OCI-LY1 (cell line): Measurements from ENCODE around the gene ARL15.

Experiments used
- EZH2 ChIP-seq: fragments of 200-600 bp; sonication (generic), shearing (Covaris generic); IDR thresholded peaks from 2 replicates; pipeline ENCODE4 v1.8.0; 2017; ENCODE audit warnings: borderline replicate concordance, mixed run types, mild to moderate bottlenecking, antibody characterized with exemption, low read length, moderate library complexity, mixed read lengths
- TF ChIP-seq, protein P1 (sequence below): fragments of 200-600 bp; sonication (generic), shearing (Covaris generic); IDR thresholded peaks from 2 replicates; pipeline ENCODE4 v1.5.1; 2017; ENCODE audit warnings: mild to moderate bottlenecking, antibody characterized with exemption, low read length, moderate library complexity, mixed read lengths

DNA sequence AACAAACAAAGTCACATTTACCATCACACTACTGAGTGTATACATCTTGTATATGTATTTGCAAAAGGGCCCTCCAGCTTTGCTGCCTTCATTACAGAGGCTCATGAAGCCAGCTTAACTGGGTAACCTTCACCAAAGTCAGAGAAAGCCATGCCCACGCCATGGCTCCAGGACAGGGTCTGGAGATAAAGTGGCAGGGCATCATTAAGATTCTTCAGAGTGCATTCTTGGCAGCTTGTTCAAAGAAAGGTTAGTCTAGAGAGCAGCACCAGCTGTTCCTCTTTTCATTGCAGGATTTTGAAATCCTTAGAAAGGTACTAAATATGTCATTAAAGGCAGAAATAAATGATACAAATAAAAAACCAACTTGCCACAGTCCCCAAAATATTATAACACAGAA lies 416.7 kb downstream of the ARL15 start:
- TF ChIP-seq EZH2, result no peak
- TF ChIP-seq, protein P1, sequence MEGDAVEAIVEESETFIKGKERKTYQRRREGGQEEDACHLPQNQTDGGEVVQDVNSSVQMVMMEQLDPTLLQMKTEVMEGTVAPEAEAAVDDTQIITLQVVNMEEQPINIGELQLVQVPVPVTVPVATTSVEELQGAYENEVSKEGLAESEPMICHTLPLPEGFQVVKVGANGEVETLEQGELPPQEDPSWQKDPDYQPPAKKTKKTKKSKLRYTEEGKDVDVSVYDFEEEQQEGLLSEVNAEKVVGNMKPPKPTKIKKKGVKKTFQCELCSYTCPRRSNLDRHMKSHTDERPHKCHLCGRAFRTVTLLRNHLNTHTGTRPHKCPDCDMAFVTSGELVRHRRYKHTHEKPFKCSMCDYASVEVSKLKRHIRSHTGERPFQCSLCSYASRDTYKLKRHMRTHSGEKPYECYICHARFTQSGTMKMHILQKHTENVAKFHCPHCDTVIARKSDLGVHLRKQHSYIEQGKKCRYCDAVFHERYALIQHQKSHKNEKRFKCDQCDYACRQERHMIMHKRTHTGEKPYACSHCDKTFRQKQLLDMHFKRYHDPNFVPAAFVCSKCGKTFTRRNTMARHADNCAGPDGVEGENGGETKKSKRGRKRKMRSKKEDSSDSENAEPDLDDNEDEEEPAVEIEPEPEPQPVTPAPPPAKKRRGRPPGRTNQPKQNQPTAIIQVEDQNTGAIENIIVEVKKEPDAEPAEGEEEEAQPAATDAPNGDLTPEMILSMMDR, result no peak
